GM23338 (cell line): ENCODE measurements around the gene TOP2A. TPM values are rescaled to one million over a fixed set of nuclear protein-coding genes. Genes with fewer than 3 reads are reported as not detected.

Source experiments
- ATAC-seq: fragments of 200-7000 bp; cut with Tn5 transposase; 3 replicates; pipeline ENCODE4 v1.9.1; 2020
- DNase-seq: peaks from one replicate; pipeline ENCODE4 v3.0.0-alpha.2; 2015; ENCODE audit warnings: low spot score
- H2AFZ ChIP-seq: fragments of 200-600 bp; sonication (generic); 2 replicates; pipeline ENCODE4 v1.8.0; 2016; ENCODE audit warnings: antibody characterized with exemption, mild to moderate bottlenecking, moderate library complexity
- H3F3A ChIP-seq: fragments of 200-600 bp; sonication (generic); replicated peaks from 2 replicates; pipeline ENCODE4 v1.8.0; 2017; ENCODE audit warnings: antibody characterized with exemption, mixed run types, low read depth
- H3K27ac ChIP-seq: fragments of 200-600 bp; sonication (generic); 2 replicates; pipeline ENCODE4 v1.6.1; 2016; ENCODE audit warnings: low read depth
- H3K27me3 ChIP-seq: fragments of 200-600 bp; sonication (generic); 2 replicates; pipeline ENCODE4 v1.8.0; 2016; ENCODE audit warnings: mild to moderate bottlenecking, mixed run types, moderate library complexity; ENCODE audit not compliant: insufficient read depth
- H3K36me3 ChIP-seq: fragments of 200-600 bp; sonication (generic); 2 replicates; pipeline ENCODE4 v1.8.0; 2016; ENCODE audit warnings: mild to moderate bottlenecking; ENCODE audit not compliant: insufficient read depth
- H3K4me1 ChIP-seq: fragments of 200-600 bp; sonication (generic); 2 replicates; pipeline ENCODE4 v1.8.0; 2016; ENCODE audit warnings: mild to moderate bottlenecking, moderate library complexity; ENCODE audit not compliant: insufficient read depth
- H3K4me2 ChIP-seq: fragments of 200-600 bp; sonication (generic); 2 replicates; pipeline ENCODE4 v1.7.1; 2017; ENCODE audit warnings: mixed run types
- H3K4me3 ChIP-seq: fragments of 200-600 bp; sonication (generic); 2 replicates; pipeline ENCODE4 v1.6.1; 2016; ENCODE audit warnings: mixed run types
- H3K79me2 ChIP-seq: fragments of 200-600 bp; sonication (generic); replicated peaks from 2 replicates; pipeline ENCODE4 v1.8.0; 2017; ENCODE audit warnings: mild to moderate bottlenecking; ENCODE audit not compliant: insufficient read depth
- H3K9me2 ChIP-seq: fragments of 200-600 bp; sonication (generic); 2 replicates; pipeline ENCODE4 v1.8.0; 2017; ENCODE audit not compliant: insufficient read depth
- H4K20me1 ChIP-seq: fragments of 200-600 bp; sonication (generic); replicated peaks from 2 replicates; pipeline ENCODE4 v1.8.0; 2017; ENCODE audit warnings: mild to moderate bottlenecking; ENCODE audit not compliant: insufficient read depth
- H3K27ac Mint-ChIP-seq: 2 replicates; pipeline ENCODE4 v1.8.0; 2020; ENCODE audit warnings: inconsistent platforms, mild to moderate bottlenecking, moderate library complexity, mixed read lengths
- H3K27me3 Mint-ChIP-seq: 3 replicates; pipeline ENCODE4 v1.8.0; 2022; ENCODE audit warnings: low read depth, mild to moderate bottlenecking, moderate library complexity, mixed read lengths, inconsistent platforms; ENCODE audit not compliant: insufficient read depth, poor library complexity
- H3K36me3 Mint-ChIP-seq: 3 replicates; pipeline ENCODE4 v1.8.0; 2021; ENCODE audit warnings: low read depth, mild to moderate bottlenecking, inconsistent platforms, moderate library complexity, mixed read lengths
- H3K4me1 Mint-ChIP-seq: 3 replicates; pipeline ENCODE4 v1.8.0; 2020; ENCODE audit warnings: mild to moderate bottlenecking, inconsistent platforms, mixed read lengths
- H3K4me3 Mint-ChIP-seq: 3 replicates; pipeline ENCODE4 v1.8.0; 2021; ENCODE audit warnings: moderate library complexity, mild to moderate bottlenecking, inconsistent platforms, mixed read lengths
- H3K9me3 Mint-ChIP-seq: 3 replicates; pipeline ENCODE4 v1.8.0; 2020; ENCODE audit warnings: moderate library complexity, mild to moderate bottlenecking, inconsistent platforms, mixed read lengths
- CREB1 ChIP-seq: fragments of 250-450 bp; sonication (Bioruptor Pico); IDR thresholded peaks from 2 replicates; pipeline ENCODE4 v1.5.0; 2020; ENCODE audit warnings: low read depth, mild to moderate bottlenecking, moderate library complexity
- EZH2 ChIP-seq: fragments of 200-600 bp; sonication (generic); IDR thresholded peaks from one replicate; pipeline ENCODE4 v1.8.0; 2017; ENCODE audit warnings: antibody characterized with exemption, mild to moderate bottlenecking, low read depth; ENCODE audit not compliant: unreplicated experiment
- EZH2phosphoT487 ChIP-seq: fragments of 200-600 bp; sonication (generic); IDR thresholded peaks from one replicate; pipeline ENCODE4 v1.8.1; 2018; ENCODE audit warnings: antibody characterized with exemption; ENCODE audit not compliant: unreplicated experiment
- JUNB ChIP-seq: IDR thresholded peaks from one replicate; pipeline ENCODE4 v1.6.1; 2016; ENCODE audit warnings: antibody characterized with exemption; ENCODE audit not compliant: unreplicated experiment
- NANOG ChIP-seq: IDR thresholded peaks from 2 replicates; pipeline ENCODE4 v1.6.1; 2016; ENCODE audit warnings: antibody characterized with exemption, borderline replicate concordance
- POLR2AphosphoS5 ChIP-seq: IDR thresholded peaks from 2 replicates; pipeline ENCODE4 v1.6.1; 2016; ENCODE audit warnings: antibody characterized with exemption, low read depth
- STAT1 ChIP-seq: IDR thresholded peaks from one replicate; pipeline ENCODE4 v1.6.1; 2016; ENCODE audit warnings: antibody characterized with exemption; ENCODE audit not compliant: unreplicated experiment
- ZNF114 ChIP-seq: fragments of 250-450 bp; sonication (Bioruptor Pico); IDR thresholded peaks from 2 replicates; pipeline ENCODE4 v1.5.0; 2020; ENCODE audit warnings: mild to moderate bottlenecking, moderate library complexity
- ZNF331 ChIP-seq: fragments of 250-450 bp; sonication (Bioruptor Pico); IDR thresholded peaks from 2 replicates; pipeline ENCODE4 v1.5.0; 2020; ENCODE audit warnings: low read depth, mild to moderate bottlenecking, moderate library complexity
- polyA plus RNA-seq: library from polyadenylated mRNA; unstranded; fragments of >200 nt; fragmentation: Nextera tagmentation; extraction: Ambion mirVana; gene quantifications from 2 replicates; pipeline ENCODE4 v1.2.1, GENCODE V29; 2016
- total RNA-seq: library from RNA; depleted of rRNA; stranded (reverse); fragments of >200 nt; shearing (Covaris generic); gene quantifications from 2 replicates; pipeline ENCODE4 v1.2.3, GENCODE V29; 2014
- TF ChIP-seq, protein P1 (sequence below): IDR thresholded peaks from one replicate; pipeline ENCODE4 v1.6.1; 2018; ENCODE audit warnings: antibody characterized with exemption; ENCODE audit not compliant: unreplicated experiment
- TF ChIP-seq, protein P2 (sequence below): IDR thresholded peaks from 2 replicates; pipeline ENCODE4 v1.6.1; 2016; ENCODE audit warnings: antibody characterized with exemption
- TF ChIP-seq, protein P3 (sequence below): fragments of 250-450 bp; sonication (Bioruptor Pico); IDR thresholded peaks from 2 replicates; pipeline ENCODE4 v1.5.0; 2020; ENCODE audit warnings: mild to moderate bottlenecking, moderate library complexity
- TF ChIP-seq, protein P4 (sequence below), 2 experiments: fragments of 200-600 bp in 1 of 2; sonication (generic) in 1 of 2; conservative IDR thresholded peaks; 2 replicates each; pipeline versions ENCODE4 v1.5.1 to v1.6.1; 2016 to 2017; ENCODE audit warnings: antibody characterized with exemption in 2 of 2, low read depth in 2 of 2, mild to moderate bottlenecking in 2 of 2, moderate library complexity in 1 of 2

The TOP2A gene
- total and polyA plus RNA-seq, 2 experiments from 2014 or later: 263 to 442 TPM

DNA sequence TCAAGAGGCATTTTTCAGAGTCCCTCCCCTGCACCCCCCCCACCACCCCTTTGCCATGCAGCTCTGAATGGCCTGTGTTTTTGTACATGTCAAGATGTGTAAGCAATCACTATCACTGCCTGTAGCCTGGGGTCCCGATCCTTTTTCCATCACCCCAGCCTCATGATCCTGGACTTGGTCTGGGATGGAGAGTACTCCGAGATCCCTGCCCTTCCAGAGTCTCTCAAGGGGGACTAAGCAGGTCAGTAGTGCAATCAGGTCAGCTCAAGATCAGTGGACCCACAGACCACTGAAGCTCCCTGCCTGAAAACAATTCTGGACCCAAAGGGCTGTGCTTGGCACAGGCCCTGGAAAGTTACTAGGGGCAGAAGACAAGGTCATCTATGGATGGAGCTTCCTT lies 45.7 kb downstream of the TOP2A start:
- no peaks in the 10 kb centered on the region for H3K9me2 ChIP-seq
- H3F3A ChIP-seq: peaks cover 4% of the 10 kb centered on the region; the same call in 1 of the 2 replicates
- Mint-ChIP-seq H3K27ac (no peak overlapping the region), H3K4me3 (no peak overlapping the region), H3K36me3 (peaks cover 11% of the 10 kb centered on the region; the same call in 2 of the 3 replicates), H3K9me3 (peaks cover 14% of the 10 kb centered on the region), H3K4me1 (peaks cover 9% of the 10 kb centered on the region), H3K27me3 (peaks cover 16% of the 10 kb centered on the region)
- no peaks in the 10 kb centered on the region for H4K20me1 ChIP-seq
- ATAC-seq (no peak), DNase-seq (no peak)
- H3K4me3 ChIP-seq: no peak overlapping the region
- H3K27ac ChIP-seq: no peak overlapping the region
- no peak overlapping the region for H3K4me2 ChIP-seq
- TF ChIP-seq, protein P1, sequence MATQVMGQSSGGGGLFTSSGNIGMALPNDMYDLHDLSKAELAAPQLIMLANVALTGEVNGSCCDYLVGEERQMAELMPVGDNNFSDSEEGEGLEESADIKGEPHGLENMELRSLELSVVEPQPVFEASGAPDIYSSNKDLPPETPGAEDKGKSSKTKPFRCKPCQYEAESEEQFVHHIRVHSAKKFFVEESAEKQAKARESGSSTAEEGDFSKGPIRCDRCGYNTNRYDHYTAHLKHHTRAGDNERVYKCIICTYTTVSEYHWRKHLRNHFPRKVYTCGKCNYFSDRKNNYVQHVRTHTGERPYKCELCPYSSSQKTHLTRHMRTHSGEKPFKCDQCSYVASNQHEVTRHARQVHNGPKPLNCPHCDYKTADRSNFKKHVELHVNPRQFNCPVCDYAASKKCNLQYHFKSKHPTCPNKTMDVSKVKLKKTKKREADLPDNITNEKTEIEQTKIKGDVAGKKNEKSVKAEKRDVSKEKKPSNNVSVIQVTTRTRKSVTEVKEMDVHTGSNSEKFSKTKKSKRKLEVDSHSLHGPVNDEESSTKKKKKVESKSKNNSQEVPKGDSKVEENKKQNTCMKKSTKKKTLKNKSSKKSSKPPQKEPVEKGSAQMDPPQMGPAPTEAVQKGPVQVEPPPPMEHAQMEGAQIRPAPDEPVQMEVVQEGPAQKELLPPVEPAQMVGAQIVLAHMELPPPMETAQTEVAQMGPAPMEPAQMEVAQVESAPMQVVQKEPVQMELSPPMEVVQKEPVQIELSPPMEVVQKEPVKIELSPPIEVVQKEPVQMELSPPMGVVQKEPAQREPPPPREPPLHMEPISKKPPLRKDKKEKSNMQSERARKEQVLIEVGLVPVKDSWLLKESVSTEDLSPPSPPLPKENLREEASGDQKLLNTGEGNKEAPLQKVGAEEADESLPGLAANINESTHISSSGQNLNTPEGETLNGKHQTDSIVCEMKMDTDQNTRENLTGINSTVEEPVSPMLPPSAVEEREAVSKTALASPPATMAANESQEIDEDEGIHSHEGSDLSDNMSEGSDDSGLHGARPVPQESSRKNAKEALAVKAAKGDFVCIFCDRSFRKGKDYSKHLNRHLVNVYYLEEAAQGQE: no peak
- TF ChIP-seq ZNF114 (CRISPR knock-in tag) (no peak), NANOG (no peak), STAT1 (no peak), ZNF331 (no peak), JUNB (no peak), CREB1 (CRISPR knock-in tag) (no peak), EZH2phosphoT487 (no peak), POLR2AphosphoS5 (no peak), EZH2 (no peak)
- TF ChIP-seq, protein P2, sequence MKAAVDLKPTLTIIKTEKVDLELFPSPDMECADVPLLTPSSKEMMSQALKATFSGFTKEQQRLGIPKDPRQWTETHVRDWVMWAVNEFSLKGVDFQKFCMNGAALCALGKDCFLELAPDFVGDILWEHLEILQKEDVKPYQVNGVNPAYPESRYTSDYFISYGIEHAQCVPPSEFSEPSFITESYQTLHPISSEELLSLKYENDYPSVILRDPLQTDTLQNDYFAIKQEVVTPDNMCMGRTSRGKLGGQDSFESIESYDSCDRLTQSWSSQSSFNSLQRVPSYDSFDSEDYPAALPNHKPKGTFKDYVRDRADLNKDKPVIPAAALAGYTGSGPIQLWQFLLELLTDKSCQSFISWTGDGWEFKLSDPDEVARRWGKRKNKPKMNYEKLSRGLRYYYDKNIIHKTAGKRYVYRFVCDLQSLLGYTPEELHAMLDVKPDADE: no peak
- TF ChIP-seq, protein P3, sequence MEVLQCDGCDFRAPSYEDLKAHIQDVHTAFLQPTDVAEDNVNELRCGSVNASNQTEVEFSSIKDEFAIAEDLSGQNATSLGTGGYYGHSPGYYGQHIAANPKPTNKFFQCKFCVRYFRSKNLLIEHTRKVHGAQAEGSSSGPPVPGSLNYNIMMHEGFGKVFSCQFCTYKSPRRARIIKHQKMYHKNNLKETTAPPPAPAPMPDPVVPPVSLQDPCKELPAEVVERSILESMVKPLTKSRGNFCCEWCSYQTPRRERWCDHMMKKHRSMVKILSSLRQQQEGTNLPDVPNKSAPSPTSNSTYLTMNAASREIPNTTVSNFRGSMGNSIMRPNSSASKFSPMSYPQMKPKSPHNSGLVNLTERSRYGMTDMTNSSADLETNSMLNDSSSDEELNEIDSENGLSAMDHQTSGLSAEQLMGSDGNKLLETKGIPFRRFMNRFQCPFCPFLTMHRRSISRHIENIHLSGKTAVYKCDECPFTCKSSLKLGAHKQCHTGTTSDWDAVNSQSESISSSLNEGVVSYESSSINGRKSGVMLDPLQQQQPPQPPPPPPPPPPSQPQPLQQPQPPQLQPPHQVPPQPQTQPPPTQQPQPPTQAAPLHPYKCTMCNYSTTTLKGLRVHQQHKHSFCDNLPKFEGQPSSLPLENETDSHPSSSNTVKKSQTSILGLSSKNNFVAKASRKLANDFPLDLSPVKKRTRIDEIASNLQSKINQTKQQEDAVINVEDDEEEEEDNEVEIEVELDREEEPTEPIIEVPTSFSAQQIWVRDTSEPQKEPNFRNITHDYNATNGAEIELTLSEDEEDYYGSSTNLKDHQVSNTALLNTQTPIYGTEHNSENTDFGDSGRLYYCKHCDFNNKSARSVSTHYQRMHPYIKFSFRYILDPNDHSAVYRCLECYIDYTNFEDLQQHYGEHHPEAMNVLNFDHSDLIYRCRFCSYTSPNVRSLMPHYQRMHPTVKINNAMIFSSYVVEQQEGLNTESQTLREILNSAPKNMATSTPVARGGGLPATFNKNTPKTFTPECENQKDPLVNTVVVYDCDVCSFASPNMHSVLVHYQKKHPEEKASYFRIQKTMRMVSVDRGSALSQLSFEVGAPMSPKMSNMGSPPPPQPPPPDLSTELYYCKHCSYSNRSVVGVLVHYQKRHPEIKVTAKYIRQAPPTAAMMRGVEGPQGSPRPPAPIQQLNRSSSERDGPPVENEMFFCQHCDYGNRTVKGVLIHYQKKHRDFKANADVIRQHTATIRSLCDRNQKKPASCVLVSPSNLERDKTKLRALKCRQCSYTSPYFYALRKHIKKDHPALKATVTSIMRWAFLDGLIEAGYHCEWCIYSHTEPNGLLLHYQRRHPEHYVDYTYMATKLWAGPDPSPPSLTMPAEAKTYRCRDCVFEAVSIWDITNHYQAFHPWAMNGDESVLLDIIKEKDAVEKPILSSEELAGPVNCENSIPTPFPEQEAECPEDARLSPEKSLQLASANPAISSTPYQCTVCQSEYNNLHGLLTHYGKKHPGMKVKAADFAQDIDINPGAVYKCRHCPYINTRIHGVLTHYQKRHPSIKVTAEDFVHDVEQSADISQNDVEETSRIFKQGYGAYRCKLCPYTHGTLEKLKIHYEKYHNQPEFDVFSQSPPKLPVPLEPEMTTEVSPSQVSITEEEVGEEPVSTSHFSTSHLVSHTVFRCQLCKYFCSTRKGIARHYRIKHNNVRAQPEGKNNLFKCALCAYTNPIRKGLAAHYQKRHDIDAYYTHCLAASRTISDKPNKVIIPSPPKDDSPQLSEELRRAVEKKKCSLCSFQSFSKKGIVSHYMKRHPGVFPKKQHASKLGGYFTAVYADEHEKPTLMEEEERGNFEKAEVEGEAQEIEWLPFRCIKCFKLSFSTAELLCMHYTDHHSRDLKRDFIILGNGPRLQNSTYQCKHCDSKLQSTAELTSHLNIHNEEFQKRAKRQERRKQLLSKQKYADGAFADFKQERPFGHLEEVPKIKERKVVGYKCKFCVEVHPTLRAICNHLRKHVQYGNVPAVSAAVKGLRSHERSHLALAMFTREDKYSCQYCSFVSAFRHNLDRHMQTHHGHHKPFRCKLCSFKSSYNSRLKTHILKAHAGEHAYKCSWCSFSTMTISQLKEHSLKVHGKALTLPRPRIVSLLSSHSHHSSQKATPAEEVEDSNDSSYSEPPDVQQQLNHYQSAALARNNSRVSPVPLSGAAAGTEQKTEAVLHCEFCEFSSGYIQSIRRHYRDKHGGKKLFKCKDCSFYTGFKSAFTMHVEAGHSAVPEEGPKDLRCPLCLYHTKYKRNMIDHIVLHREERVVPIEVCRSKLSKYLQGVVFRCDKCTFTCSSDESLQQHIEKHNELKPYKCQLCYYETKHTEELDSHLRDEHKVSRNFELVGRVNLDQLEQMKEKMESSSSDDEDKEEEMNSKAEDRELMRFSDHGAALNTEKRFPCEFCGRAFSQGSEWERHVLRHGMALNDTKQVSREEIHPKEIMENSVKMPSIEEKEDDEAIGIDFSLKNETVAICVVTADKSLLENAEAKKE (CRISPR knock-in tag): no peak
- TF ChIP-seq, protein P4, sequence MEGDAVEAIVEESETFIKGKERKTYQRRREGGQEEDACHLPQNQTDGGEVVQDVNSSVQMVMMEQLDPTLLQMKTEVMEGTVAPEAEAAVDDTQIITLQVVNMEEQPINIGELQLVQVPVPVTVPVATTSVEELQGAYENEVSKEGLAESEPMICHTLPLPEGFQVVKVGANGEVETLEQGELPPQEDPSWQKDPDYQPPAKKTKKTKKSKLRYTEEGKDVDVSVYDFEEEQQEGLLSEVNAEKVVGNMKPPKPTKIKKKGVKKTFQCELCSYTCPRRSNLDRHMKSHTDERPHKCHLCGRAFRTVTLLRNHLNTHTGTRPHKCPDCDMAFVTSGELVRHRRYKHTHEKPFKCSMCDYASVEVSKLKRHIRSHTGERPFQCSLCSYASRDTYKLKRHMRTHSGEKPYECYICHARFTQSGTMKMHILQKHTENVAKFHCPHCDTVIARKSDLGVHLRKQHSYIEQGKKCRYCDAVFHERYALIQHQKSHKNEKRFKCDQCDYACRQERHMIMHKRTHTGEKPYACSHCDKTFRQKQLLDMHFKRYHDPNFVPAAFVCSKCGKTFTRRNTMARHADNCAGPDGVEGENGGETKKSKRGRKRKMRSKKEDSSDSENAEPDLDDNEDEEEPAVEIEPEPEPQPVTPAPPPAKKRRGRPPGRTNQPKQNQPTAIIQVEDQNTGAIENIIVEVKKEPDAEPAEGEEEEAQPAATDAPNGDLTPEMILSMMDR (conservative IDR thresholded peaks at IDR 0.05; ENCODE audit: low read depth in 2 of 2): no peak
- no peaks in the 10 kb centered on the region for H3K36me3 ChIP-seq
- H2AFZ ChIP-seq: no peak overlapping the region
- no peaks in the 10 kb centered on the region for H3K27me3 ChIP-seq
- peaks cover 7% of the 10 kb centered on the region; the same call in 1 of the 2 replicates for H3K4me1 ChIP-seq
- no peaks in the 10 kb centered on the region for H3K79me2 ChIP-seq
